ENCODE results near the gene PPP5C.
"Not testable (repeated sequence)": the region's sequence is repeated elsewhere in the genome, so short reads cannot be mapped to it uniquely, and the experiment has no call there.

Gene PPP5C

DNA sequence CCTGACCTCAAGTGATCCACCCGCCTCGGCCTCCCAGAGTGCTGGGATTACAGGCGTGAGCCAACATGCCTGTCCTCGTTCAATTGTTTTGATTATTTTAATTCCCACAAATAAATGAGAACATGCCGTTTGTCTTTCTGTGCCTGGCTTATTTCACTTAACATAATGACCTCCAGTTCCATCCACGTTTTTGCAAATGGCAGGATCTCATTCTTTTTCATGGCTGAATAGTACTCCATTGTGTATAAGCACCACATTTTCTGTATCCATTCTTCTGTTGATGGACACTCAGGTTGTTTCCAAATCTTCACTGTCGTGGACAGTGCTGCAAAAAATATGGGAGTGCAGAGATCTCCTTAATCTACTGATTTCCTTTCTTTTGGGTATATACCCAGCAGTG lies 86.6 kb downstream of the PPP5C start:
- H3K27ac Mint-ChIP-seq; H3K36me3 Mint-ChIP-seq; H3K9me3 Mint-ChIP-seq (ENCODE audit: low read depth); H3K4me1 Mint-ChIP-seq (ENCODE audit: low read depth); H3K4me3 Mint-ChIP-seq: not testable (repeated sequence)
- peaks cover 38% of the 10 kb centered on the region for H3K27me3 Mint-ChIP-seq

DNA sequence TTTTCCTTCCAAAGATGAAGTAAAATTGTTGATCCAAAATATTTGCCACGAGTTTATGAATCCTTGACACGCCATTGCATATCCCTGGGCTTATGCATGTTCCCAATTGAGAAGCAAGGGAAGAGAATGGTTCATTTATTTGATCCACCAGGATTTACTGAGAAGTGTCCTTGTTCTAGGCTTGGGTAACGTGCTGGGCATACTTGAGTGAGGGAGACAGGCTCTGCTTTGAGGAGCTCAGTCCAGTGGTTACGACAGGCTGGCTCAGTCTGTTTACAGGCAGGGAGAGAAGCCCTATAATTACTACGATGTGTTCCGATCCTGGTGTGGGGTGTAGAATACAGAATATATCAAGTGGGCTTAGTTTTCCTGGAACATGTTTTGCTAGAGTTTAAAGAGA lies 88.1 kb downstream of the PPP5C start:
- Mint-ChIP-seq H3K4me1 (ENCODE audit: low read depth) (no peaks in the 10 kb centered on the region), H3K27me3 (peaks cover 29% of the 10 kb centered on the region), H3K36me3 (no peaks in the 10 kb centered on the region), H3K4me3 (no peak overlapping the region), H3K27ac (no peak overlapping the region), H3K9me3 (ENCODE audit: low read depth) (no peaks in the 10 kb centered on the region)

DNA sequence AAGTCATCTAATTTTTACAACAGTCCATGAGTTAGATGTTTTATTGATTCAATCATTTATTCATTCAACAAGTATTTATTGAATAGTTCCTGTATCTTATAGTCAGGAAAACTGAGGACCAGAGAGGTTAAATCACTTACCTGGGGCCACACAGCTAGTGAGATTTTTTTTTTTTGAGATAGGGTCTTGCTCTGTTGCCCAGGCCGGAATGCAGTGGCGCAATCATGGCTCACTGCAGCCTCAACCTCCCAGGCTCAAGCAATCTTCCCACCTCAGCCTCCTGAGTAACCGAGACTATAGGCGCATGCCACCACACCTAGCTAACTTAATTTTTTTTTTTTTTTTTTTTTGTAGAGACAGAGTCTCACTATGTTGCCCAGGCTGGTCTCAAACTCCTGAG lies 88.8 kb downstream of the PPP5C start:
- peaks cover 24% of the 10 kb centered on the region for H3K27me3 Mint-ChIP-seq
- H3K4me3 Mint-ChIP-seq; H3K27ac Mint-ChIP-seq; H3K4me1 Mint-ChIP-seq (ENCODE audit: low read depth); H3K9me3 Mint-ChIP-seq (ENCODE audit: low read depth); H3K36me3 Mint-ChIP-seq: not testable (repeated sequence)

All from activated naive CD8-positive, alpha-beta T cell (primary cell).